Skeletal muscle tissue (tissue), 4 donors: ENCODE data around the gene SUOX. TPM values are rescaled to one million over a fixed set of nuclear protein-coding genes. Genes with fewer than 3 reads are reported as not detected.

Source experiments
- H3K27ac ChIP-seq: one replicate; pipeline ENCODE4 v1.7.0; 2013; ENCODE audit warnings: mild to moderate bottlenecking, low read depth, low read length, inconsistent platforms
- H3K27me3 ChIP-seq, 3 donors: one replicate each; pipeline ENCODE4 v1.7.0; 2013; ENCODE audit warnings: low read length in 3 of 3; ENCODE audit not compliant: control insufficient read depth in 3 of 3, insufficient read depth in 3 of 3
- H3K36me3 ChIP-seq, 3 donors: one replicate each; pipeline ENCODE4 v1.7.0; 2013; ENCODE audit warnings: low read length in 3 of 3; ENCODE audit not compliant: control insufficient read depth in 3 of 3, insufficient read depth in 3 of 3
- H3K4me1 ChIP-seq, 3 donors: one replicate each; pipeline ENCODE4 v1.7.0; 2013; ENCODE audit warnings: low read length in 3 of 3, mild to moderate bottlenecking in 3 of 3; ENCODE audit not compliant: control insufficient read depth in 3 of 3, insufficient read depth in 3 of 3
- H3K4me3 ChIP-seq, 3 donors: one replicate each; pipeline ENCODE4 v1.7.0; 2013; ENCODE audit warnings: low read length in 3 of 3
- H3K9ac ChIP-seq, 3 donors: one replicate each; pipeline ENCODE4 v1.7.0; 2013; ENCODE audit warnings: low read length in 3 of 3, mild to moderate bottlenecking in 3 of 3, moderate library complexity in 2 of 3, low read depth in 1 of 3
- H3K9me3 ChIP-seq, 3 donors: one replicate each; pipeline ENCODE4 v1.7.0; 2013; ENCODE audit warnings: low read length in 3 of 3; ENCODE audit not compliant: control insufficient read depth in 3 of 3
- total RNA-seq: library from RNA; depleted of rRNA; stranded (reverse); fragments of >200 nt; gene quantifications from one replicate; pipeline ENCODE4 v1.2.3, GENCODE V29; 2014
- donor health status: Osteomylitis.

The SUOX gene
- 7.8 TPM for total RNA-seq

- Histone ChIP-seq H3K27me3 (no peaks in the 10 kb centered on the region), H3K36me3 (peaks cover 20 to 26% (median 24%) of the 10 kb centered on the region in 3 donors), H3K4me1 (peaks cover 11 to 17% (median 15%) of the 10 kb centered on the region in 3 donors)
Observed at GRCh38 chr12:55996715-55997534, at the start of gene SUOX. SUOX (plus strand) TSS chr12:55997276; CDS start chr12:56002222, 4,946 bp downstream.

DNA sequence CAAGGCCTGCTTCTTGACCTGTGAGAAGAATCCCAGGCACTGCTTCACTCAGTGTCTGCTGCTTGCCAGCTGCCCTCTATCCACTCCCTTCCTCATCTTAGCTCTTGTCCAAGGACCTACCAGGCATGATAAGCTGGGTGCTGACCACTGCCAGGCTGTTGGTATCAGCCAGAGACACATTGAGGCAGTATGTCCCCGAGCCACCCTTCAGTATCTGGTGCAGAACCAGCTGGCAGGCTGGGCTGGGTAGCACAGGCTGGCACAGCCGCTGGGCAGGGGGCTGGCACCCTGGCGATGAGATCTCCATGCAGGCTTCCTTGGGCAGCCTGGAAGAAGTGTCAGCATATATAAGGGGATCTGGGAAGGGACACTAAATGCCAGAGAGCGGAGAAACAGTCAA, 41.7 kb upstream of the SUOX start:
- H3K4me3 ChIP-seq: no peak overlapping the region
- H3K4me1 ChIP-seq: no peaks in the 10 kb centered on the region
- H3K36me3 ChIP-seq: peaks cover 0 to 18% (median 0%) of the 10 kb centered on the region in 3 donors
- H3K9ac ChIP-seq: no peak overlapping the region
- no peaks in the 10 kb centered on the region for H3K27me3 ChIP-seq
- no peak overlapping the region for H3K27ac ChIP-seq
- no peaks in the 10 kb centered on the region for H3K9me3 ChIP-seq

More at GRCh38 chr12:55996715-55997534, at the start of gene SUOX:
- Histone ChIP-seq H3K9ac (peak within 1 kb of the TSS; percentile 93 to 98 (median 98)), H3K9me3 (no peaks in the 10 kb centered on the region), H3K27ac (peak within 1 kb of the TSS; percentile 74), H3K4me3 (peak within 1 kb of the TSS; percentile 96 to 99 (median 97))

- Histone ChIP-seq H3K4me1 (no peaks in the 10 kb centered on the region), H3K4me3 (no peak overlapping the region), H3K27me3 (no peaks in the 10 kb centered on the region), H3K9me3 (no peaks in the 10 kb centered on the region), H3K36me3 (peaks cover 0 to 18% (median 0%) of the 10 kb centered on the region in 3 donors), H3K27ac (no peak overlapping the region), H3K9ac (no peak overlapping the region)
Observed at GRCh38 chr12:55955800-55956508, 41.1 kb upstream of the SUOX start.

- Histone ChIP-seq H3K4me1 (no peaks in the 10 kb centered on the region), H3K27me3 (no peaks in the 10 kb centered on the region), H3K9ac (no peak overlapping the region), H3K9me3 (no peaks in the 10 kb centered on the region), H3K36me3 (peaks cover 0 to 11% (median 0%) of the 10 kb centered on the region in 3 donors), H3K4me3 (no peak overlapping the region), H3K27ac (no peak overlapping the region)
Observed at GRCh38 chr12:55957106-55957859, 39.8 kb upstream of the SUOX start.

- H3K9ac ChIP-seq: no peak overlapping the region
- peaks cover 9 to 14% (median 12%) of the 10 kb centered on the region in 3 donors for H3K4me1 ChIP-seq
- H3K27ac ChIP-seq: no peak overlapping the region
- H3K9me3 ChIP-seq: no peaks in the 10 kb centered on the region
- no peaks in the 10 kb centered on the region for H3K36me3 ChIP-seq
- no peaks in the 10 kb centered on the region for H3K27me3 ChIP-seq
- no peak overlapping the region for H3K4me3 ChIP-seq
Observed at GRCh38 chr12:55963760-55964159, 33.3 kb upstream of the SUOX start.

GRCh38 chr12:55965240-55965639, 31.8 kb upstream of the SUOX start:
- H3K4me1 ChIP-seq: peaks cover 9 to 14% (median 12%) of the 10 kb centered on the region in 3 donors
- no peak overlapping the region for H3K4me3 ChIP-seq
- H3K36me3 ChIP-seq: peaks cover 0 to 2% (median 0%) of the 10 kb centered on the region in 3 donors
- H3K9ac ChIP-seq: no peak overlapping the region
- H3K9me3 ChIP-seq: no peaks in the 10 kb centered on the region
- H3K27ac ChIP-seq: no peak overlapping the region
- H3K27me3 ChIP-seq: no peaks in the 10 kb centered on the region

DNA sequence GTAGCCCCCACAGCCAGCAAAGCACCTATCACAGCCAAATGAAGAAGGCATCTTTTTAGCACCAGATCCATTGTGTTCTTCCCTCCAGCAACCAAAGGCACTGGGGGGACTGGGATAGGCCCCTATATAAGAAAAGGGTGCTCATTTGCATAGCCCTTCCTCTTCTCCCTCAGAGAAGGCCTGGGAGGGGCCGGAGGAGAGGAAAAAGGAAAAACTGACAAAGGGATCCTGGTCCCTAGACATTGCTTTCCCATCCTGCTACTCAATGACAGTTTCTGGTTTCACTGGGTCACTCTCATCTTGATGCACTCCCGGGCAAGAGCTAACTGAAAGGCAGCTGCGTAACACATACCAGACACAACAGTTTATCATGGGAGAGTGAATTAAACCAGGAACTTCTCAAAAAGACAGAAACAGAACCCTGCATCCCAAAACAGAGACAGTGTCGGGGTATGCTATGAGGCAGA, 31.1 kb upstream of the SUOX start, which contains the start of gene PMEL:
Gene PMEL (minus strand): TSS at position 102 of the 467 bp plus-strand sequence. CDS start 31 bp downstream, at position 71.
- H3K9ac ChIP-seq: peak within 1 kb of the TSS; percentile 73 to 86 (median 85)
- H3K4me3 ChIP-seq: peak within 1 kb of the TSS; percentile 63 to 82 (median 76)
- H3K27me3 ChIP-seq: no peaks in the 10 kb centered on the region
- H3K27ac ChIP-seq: peak within 1 kb of the TSS; percentile 61
- H3K4me1 ChIP-seq: peaks cover 9 to 14% (median 12%) of the 10 kb centered on the region in 3 donors
- no peaks in the 10 kb centered on the region for H3K9me3 ChIP-seq
- H3K36me3 ChIP-seq: peaks cover 0 to 2% (median under 1%) of the 10 kb centered on the region in 3 donors

DNA sequence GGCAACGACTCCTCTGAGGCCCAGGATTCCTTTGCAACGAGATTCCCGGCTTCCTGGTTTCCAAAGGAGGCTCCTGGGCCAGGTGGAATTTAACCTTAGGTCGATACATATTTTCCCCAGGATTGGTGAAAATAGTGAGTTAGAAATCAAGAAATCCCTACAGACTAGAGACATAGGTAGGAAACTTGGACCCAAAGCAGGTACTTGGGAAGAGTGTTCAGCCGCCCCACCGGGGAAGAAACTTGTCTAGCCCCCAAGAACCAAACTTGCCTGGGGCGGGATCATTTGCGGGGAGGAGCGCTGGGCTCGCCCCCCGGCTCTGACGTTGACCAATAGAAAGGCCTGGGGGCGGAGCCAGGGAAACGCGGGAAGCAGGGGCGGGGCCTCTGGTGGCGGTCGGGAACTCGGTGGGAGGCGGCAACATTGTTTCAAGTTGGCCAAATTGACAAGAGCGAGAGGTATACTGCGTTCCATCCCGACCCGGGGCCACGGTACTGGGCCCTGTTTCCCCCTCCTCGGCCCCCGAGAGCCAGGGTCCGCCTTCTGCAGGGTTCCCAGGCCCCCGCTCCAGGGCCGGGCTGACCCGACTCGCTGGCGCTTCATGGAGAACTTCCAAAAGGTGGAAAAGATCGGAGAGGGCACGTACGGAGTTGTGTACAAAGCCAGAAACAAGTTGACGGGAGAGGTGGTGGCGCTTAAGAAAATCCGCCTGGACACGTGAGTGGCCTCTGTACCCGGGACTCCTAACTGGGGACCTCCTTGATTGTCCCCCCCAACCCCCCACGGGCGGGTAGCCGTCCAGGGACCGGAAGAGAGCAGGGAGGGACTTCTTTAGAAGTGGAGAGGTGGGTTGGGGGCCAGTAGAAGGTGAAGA, 30.4 kb upstream of the SUOX start, which contains the start of gene CDK2:
Gene CDK2 (plus strand): TSS at position 423 of the 874 bp plus-strand sequence. CDS start 179 bp downstream, at position 602.
- no peaks in the 10 kb centered on the region for H3K27me3 ChIP-seq
- H3K9ac ChIP-seq: peak within 1 kb of the TSS; percentile 73 to 86 (median 85)
- H3K4me1 ChIP-seq: peaks cover 9 to 14% (median 12%) of the 10 kb centered on the region in 3 donors
- peak within 1 kb of the TSS; percentile 61 for H3K27ac ChIP-seq
- no peaks in the 10 kb centered on the region for H3K9me3 ChIP-seq
- H3K4me3 ChIP-seq: peak within 1 kb of the TSS; percentile 63 to 82 (median 76)
- peaks cover 0 to 6% (median 2%) of the 10 kb centered on the region in 3 donors for H3K36me3 ChIP-seq
